Activated CD4-positive, alpha-beta T cell treated with anti-CD3 and anti-CD28 coated beads, Interleukin-2, amount 50 U/mL, for 24 hours (primary cell): ENCODE results near the gene TAF1L.

Experiments used
- DNase-seq, 2 donors: peaks; one replicate each; pipeline ENCODE4 v3.0.0-alpha.2; 2020; ENCODE audit warnings: low read depth in 1 of 2, low spot score in 1 of 2

Gene TAF1L

DNA sequence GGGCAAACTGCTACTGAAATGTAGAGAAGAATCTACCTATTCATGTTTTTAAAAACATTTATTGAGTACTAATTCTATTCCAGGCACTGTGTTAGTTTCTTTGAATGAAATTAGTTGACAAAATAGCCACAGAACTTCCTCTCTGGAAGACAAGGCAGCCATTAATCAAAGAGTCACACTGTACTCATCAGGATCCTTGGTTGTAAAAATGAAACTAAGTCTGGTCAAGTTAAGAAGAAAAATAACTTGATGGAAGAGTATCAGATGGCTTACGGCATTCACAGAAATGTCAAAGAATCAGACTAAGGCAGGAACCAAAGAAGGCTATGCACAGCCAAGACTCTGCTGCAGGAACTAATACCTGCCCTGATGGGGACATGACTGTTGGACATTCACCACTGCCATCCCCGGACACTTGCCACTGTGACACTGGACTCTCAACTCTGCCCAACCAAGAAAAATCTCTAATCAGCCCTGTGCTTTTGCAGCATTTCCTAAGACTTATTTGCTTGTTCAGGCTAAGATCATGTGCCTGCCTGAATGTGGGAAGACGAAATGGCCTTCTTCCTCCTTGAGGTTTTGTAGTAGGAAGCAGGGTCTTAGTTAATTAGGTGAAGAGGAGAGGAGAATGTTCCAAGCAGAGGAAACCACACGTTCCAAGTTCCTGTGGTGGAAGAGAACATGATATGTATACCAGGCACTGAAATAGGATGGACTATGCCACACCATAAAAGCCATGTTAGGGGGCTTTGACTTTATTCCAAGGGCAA, 39.2 kb downstream of the TAF1L start:
- DNase-seq, result no peak

DNA sequence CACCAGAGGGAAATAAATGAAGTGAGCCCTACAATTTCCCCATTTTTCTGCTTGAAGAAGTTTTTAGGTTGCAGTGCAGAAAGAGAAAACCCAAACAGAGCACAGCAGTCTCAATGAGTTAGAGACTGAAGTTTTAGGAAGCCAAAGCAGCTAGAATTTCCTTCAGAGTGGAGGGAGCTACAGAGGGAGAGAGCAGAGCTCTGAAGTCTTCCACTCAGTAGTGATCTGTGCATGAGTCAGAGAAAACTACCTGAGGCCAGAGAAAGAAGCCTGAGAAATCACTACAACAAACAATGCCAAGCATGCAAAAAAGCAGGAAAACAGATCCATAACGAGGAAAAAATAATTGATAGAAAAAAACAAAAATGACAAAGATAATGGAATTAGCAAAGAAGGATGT, 44.6 kb downstream of the TAF1L start:
- no peak for DNase-seq

DNA sequence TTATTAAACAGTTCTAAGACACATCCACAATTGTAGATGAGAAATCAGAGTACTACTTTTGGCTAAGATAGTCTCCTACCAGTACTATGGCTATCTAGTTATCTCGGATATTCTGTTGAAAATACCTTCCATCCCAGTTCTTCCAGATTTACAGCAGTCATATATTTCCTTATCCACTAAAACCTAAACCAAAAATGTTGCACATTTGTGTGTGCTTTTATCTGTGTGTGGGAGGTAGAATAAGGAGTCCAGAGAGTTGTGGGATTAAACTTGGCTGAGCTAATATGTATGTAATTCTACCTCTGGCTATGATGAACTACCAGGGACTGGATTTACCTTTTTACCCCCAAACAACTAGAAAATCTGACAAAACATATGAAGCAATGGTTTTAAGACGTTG, 45.0 kb downstream of the TAF1L start:
- DNase-seq, result no peak

DNA sequence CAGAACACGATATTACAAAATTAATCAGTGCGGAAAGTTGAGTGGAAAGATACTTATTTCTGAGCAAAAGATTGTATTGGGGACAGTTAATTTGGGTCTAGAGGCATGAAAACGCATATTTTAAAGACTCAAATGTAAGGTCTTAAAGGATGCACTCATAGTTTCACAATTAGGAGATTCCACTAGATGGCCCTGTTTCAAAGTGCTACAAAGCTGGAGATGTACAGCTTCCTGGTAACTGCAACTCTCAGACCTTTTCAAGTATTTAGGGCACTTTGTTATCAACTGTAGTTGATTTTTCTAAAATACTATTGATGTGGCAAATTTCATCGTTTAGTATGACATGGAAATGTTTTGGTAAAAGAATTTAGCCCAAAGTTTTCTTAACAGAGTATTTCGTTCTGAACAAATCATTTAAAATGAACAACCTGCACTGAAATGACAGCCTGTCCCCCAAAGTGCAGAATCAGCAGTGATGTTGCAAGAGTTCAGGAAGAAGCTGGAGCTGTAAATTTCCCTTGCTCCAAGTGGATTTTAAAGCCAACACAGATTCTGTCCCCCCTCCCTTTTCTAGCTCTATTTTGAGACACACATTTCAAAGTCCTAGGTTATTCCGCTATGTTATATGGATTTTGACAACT, 46.3 kb downstream of the TAF1L start:
- DNase-seq, result no peak

DNA sequence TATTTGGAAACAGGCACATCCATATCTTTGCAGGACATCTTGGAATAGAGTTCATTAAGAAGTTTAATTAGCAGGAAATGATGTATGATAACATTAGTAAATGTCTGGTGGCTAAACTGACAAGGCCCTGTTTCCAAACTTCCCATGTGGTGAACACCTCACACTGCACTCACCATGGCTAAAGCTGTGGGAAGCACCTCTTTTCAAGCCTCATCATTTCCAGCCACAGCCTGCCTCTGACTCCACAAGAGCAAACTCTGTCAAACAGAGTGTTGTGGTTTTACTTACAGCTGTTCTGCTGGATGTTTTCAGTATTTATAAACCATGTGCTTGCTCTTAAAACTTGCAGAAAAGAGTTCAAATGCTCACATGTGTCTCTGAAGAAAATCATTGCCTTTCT, 47.6 kb downstream of the TAF1L start:
- no peak for DNase-seq

DNA sequence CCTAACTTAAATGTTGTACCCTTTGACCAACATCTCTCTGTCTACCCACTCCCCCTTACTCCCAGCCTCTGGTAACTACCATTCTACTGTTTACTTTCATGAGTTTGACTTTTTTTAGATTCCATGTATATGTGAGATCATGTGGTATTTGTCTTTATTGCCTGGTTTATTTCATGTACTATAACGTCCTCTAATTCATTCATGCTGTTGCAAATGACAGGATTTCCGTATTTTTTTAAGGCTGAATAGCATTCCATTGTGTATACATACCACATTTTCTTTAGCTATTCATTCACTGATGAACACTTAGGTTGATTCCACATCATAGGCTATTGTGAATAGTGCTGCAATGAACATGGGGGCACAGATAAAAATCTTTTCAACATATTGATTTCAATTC, 50.7 kb downstream of the TAF1L start:
- no peak for DNase-seq

DNA sequence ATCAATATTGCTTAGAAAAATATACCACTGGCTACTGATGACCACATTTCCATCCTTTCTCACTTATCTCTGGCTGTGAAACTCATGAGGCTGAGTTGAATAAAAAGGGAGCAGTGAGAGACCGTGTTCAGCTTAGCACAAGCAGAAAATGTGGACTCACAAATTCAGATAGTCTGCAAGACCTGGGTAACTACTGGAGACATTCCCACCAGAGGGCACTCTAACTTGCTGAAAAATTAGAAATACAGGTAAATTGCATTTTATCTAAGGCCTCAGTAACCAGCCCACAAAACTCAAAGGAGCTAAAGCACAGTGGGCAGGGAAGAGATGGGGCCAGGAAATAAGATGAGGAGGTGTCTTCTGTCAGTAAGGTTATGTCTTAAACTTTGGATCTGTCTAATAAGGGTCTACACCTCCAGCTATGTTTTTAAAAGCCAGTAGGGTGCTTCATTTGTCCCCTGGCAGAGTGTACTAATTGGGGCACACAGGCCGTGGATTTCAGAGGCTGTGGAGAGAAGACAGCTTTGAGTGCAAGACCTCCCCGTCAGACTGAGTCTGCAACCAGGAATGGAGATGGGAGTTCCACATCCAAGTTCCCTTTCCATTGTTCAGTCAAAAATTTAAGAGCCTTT, 53.8 kb downstream of the TAF1L start:
- DNase-seq, result peak in 1 of 2 donors; percentile 29

DNA sequence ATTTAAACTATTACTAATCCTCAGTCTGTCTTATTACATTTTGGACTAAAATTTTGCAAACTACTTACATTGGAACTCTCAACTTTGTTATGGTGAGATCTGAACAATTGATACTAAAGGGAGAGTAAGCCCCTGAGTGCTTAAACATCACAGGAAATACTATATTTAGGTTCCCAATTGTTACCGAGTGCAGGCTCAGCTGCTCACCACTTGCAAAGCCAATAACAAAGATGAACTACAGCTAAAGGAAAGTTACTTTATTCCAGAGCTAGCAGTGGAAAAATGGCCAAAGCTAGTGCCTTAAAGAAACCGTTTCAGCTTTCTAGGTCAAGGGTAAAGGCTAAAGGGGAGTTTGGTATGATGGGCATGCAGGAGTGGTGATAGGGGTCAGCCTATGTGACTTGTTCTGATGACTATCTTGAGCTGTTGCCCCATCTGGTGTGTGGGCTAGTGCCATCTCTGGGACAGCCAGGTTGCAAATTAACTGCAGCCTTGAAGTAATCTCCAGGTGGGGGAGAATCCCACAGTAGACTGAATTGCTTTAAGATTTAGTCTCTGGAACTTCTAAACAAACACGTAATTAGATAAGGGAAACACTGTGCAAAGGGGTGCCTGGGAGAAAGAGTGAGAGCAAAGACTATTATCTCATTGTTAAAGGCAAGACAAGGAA, 54.7 kb downstream of the TAF1L start:
- no peak for DNase-seq

DNA sequence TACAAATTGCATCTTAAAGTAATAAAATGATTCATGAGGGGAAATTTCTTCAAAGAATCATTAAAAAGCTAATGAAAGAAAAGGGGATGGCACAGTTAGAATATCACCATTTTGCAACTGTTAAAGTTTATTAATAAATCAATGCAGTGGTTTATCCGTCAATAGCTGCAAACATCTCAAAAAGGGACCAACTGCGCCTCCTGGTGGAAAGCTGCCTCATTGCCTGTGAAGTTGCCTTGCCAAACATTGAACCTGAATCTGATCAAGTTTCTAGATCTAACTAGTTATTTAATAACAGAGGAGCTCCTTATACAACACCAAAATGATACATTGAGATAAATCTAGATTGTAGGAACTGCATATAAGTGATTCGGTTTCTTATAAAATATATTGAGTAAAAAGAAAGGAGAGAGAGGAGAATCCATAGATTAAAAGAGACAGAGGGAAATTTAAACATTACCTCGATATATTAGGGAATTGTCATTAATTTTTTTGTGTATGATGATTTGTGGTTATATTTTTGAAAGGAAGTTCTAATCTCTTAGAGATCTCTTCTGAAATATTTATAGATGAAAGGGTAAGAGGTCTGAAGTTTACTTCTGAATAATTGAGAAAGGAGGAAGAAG, 55.6 kb downstream of the TAF1L start:
- peak; percentile 64 to 71 for DNase-seq
